Retinal pigment epithelial cell (primary cell): ENCODE measurements around the gene RBM38.

Experiments used
- DNase-seq: peaks from one replicate; pipeline ENCODE4 v3.0.0-alpha.2; 2010; ENCODE audit warnings: low read depth
- H3K4me3 ChIP-seq: 2 replicates; pipeline ENCODE4 v1.5.1; 2011; ENCODE audit warnings: mild to moderate bottlenecking, low read length, control low read depth, moderate library complexity
- TF ChIP-seq, protein P1 (sequence below): conservative IDR thresholded peaks from 2 replicates; pipeline ENCODE4 v1.5.1; 2011; ENCODE audit warnings: low read depth, low read length, control low read depth, inconsistent platforms

The RBM38 gene

GRCh38 chr20:57448764-57449354 is 57.7 kb downstream of the RBM38 start:
- no peak for DNase-seq
- TF ChIP-seq, protein P1, sequence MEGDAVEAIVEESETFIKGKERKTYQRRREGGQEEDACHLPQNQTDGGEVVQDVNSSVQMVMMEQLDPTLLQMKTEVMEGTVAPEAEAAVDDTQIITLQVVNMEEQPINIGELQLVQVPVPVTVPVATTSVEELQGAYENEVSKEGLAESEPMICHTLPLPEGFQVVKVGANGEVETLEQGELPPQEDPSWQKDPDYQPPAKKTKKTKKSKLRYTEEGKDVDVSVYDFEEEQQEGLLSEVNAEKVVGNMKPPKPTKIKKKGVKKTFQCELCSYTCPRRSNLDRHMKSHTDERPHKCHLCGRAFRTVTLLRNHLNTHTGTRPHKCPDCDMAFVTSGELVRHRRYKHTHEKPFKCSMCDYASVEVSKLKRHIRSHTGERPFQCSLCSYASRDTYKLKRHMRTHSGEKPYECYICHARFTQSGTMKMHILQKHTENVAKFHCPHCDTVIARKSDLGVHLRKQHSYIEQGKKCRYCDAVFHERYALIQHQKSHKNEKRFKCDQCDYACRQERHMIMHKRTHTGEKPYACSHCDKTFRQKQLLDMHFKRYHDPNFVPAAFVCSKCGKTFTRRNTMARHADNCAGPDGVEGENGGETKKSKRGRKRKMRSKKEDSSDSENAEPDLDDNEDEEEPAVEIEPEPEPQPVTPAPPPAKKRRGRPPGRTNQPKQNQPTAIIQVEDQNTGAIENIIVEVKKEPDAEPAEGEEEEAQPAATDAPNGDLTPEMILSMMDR = no peak
- no peak overlapping the region for H3K4me3 ChIP-seq

- TF ChIP-seq, protein P1 = no peak
- DNase-seq = no peak
- H3K4me3 ChIP-seq = no peak overlapping the region
Observed at GRCh38 chr20:57449398-57450354, 58.5 kb downstream of the RBM38 start.

- no peak for DNase-seq
- H3K4me3 ChIP-seq = no peak overlapping the region
- TF ChIP-seq, protein P1 = no peak
Observed at GRCh38 chr20:57450419-57450818, 59.2 kb downstream of the RBM38 start.

GRCh38 chr20:57450931-57451330 is 59.7 kb downstream of the RBM38 start:
- no peak for DNase-seq
- TF ChIP-seq, protein P1 = no peak
- H3K4me3 ChIP-seq = no peak overlapping the region

GRCh38 chr20:57451431-57451794 is 60.2 kb downstream of the RBM38 start:
- DNase-seq = no peak
- H3K4me3 ChIP-seq = no peak overlapping the region
- TF ChIP-seq, protein P1 = no peak

GRCh38 chr20:57451795-57452661 is 60.8 kb downstream of the RBM38 start:
- DNase-seq = no peak
- no peak overlapping the region for H3K4me3 ChIP-seq
- TF ChIP-seq, protein P1 = no peak
